Suprapubic skin (tissue), 3 donors: Measurements from ENCODE around the gene EPHA6.

Experiments used
- POLR2AphosphoS5 ChIP-seq, 3 donors: sonication (generic); formaldehyde crosslinking; IDR thresholded peaks; one replicate each; pipeline ENCODE4 v1.6.1; 2017; ENCODE audit warnings: antibody characterized with exemption in 3 of 3
- TF ChIP-seq, protein P1 (sequence below), 2 donors: fragments of 200-600 bp in 1 of 2; fragments of 450-650 bp in 1 of 2; sonication (generic) in 1 of 2; IDR thresholded peaks; one replicate each; pipeline ENCODE4 v1.5.1; 2016 to 2019; ENCODE audit warnings: antibody characterized with exemption in 2 of 2, mild to moderate bottlenecking in 1 of 2, moderate library complexity in 1 of 2

DNA sequence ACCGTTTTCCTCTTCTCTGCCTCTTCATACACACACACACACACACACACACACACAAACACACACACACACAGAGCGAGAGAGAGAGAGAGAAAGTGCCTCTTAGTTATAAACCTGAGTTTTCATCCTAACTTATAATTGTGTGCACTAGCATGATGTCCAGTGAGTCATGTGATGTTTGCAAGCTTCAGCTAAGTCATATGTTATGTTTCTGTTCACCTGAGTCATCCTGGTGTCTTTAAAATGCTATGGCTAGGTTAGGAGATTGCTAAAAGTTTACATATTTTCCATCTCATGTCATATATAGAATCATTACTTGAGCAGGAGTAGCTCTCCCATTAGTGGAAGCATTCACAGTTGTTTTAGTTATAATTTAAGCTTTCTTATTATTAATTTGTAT is 155.8 kb downstream of the EPHA6 start:
- TF ChIP-seq POLR2AphosphoS5 (IDR thresholded peaks at IDR 0.05): no peak
- TF ChIP-seq, protein P1, sequence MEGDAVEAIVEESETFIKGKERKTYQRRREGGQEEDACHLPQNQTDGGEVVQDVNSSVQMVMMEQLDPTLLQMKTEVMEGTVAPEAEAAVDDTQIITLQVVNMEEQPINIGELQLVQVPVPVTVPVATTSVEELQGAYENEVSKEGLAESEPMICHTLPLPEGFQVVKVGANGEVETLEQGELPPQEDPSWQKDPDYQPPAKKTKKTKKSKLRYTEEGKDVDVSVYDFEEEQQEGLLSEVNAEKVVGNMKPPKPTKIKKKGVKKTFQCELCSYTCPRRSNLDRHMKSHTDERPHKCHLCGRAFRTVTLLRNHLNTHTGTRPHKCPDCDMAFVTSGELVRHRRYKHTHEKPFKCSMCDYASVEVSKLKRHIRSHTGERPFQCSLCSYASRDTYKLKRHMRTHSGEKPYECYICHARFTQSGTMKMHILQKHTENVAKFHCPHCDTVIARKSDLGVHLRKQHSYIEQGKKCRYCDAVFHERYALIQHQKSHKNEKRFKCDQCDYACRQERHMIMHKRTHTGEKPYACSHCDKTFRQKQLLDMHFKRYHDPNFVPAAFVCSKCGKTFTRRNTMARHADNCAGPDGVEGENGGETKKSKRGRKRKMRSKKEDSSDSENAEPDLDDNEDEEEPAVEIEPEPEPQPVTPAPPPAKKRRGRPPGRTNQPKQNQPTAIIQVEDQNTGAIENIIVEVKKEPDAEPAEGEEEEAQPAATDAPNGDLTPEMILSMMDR (IDR thresholded peaks at IDR 0.05): no peak
